ENCODE results near the gene XPO1. TPM values are rescaled to one million over a fixed set of nuclear protein-coding genes. Genes with fewer than 3 reads are reported as not detected.

XPO1 gene
- polyA plus RNA-seq, 3 donors, result 19.0 to 36.4 (median 20.9) TPM

DNA sequence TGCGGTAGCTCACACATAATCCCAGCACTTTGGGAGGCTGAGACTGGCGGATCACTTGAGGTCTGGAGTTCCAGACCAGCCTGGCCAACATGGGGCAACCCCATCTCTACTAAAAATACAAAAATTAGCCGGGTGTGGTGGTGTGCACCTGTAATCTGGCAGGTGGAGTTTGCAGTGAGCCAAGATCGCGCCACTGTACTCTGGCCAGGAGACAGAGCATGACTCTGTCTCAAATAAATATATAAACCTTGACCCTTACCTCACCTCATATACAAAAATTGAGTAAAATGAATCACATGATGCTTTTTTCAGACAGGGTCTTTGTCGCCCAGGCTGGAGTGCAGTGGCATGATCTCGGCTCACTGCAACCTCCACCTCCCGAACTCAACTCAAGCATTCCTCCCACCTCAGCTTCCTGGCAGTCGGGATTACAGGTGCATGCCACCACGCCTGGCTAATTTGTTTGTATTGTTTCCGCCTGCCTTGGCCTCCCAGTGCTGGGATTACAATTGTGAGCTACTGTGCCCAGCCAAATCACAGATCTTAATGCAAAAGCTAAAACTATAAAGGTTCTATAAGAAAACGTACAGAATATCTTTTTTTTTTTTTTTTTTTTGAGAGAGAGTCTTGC lies 25.3 kb downstream of the XPO1 start:
- no peak for TF ChIP-seq CTCF (IDR thresholded peaks at IDR 0.05)
- H3K4me1 Mint-ChIP-seq, result no peaks in the 10 kb centered on the region
- no peaks in the 10 kb centered on the region for H3K9me3 ChIP-seq (replicated peaks in 1 of 2; ENCODE audit: control insufficient read depth in 1 of 2, insufficient read depth in 1 of 2, low read length in 2 of 2)
- DNase-seq, result no peak
- intact Hi-C loops (cut with micrococcal nuclease), result no loop called here
- H3K4me2 ChIP-seq (replicated peaks; ENCODE audit: extremely low read depth, low read length, poor library complexity, severe bottlenecking), result no peak overlapping the region
- H3K27me3 Mint-ChIP-seq (ENCODE audit: low read depth in 3 of 3), result peaks cover 0 to 2% (median 0%) of the 10 kb centered on the region in 3 donors
- H3K36me3 Mint-ChIP-seq, result peaks cover 54 to 82% of the 10 kb centered on the region in 2 donors
- H3K27ac Mint-ChIP-seq, result peak overlapping the region in 4 of 7 donors; percentile 25 to 77 (median 53)
- H3K27me3 ChIP-seq (ENCODE audit: control insufficient read depth in 2 of 2, insufficient read depth in 2 of 2, low read length in 2 of 2), result no peaks in the 10 kb centered on the region
- H3K79me2 ChIP-seq (ENCODE audit: insufficient read depth, low read length), result peaks cover 100% of the 10 kb centered on the region
- peaks cover 98% of the 10 kb centered on the region for H4K20me1 ChIP-seq (ENCODE audit: insufficient read depth, low read length)
- H3K4me3 ChIP-seq (replicated peaks in 1 of 3; ENCODE audit: low read depth in 2 of 3, low read length in 3 of 3), result no peak overlapping the region
- no peak overlapping the region for H2AFZ ChIP-seq (ENCODE audit: insufficient read depth, low read depth, low read length, poor library complexity, severe bottlenecking)
- peaks cover 48 to 97% of the 10 kb centered on the region in 2 donors for H3K36me3 ChIP-seq (replicated peaks in 1 of 2; ENCODE audit: control insufficient read depth in 1 of 2, insufficient read depth in 2 of 2, low read length in 2 of 2)
- no peak overlapping the region for H3K9ac ChIP-seq (ENCODE audit: insufficient read depth, low read length, poor library complexity, severe bottlenecking)
- H3K27ac ChIP-seq (ENCODE audit: low read depth in 1 of 2, low read length in 2 of 2), result peak overlapping the region in 1 of 2 donors; percentile 21
- no peaks in the 10 kb centered on the region for H3K4me1 ChIP-seq (ENCODE audit: control insufficient read depth in 1 of 2, insufficient read depth in 2 of 2, low read length in 2 of 2)
- no peak overlapping the region for H3K4me3 Mint-ChIP-seq
- H3K9me3 Mint-ChIP-seq, result no peaks in the 10 kb centered on the region
- WGBS (ENCODE audit: insufficient coverage), result 96% methylated on average over 4 of the region's 12 CpGs

GRCh38 chr2:61510674-61511671 lies 27.2 kb downstream of the XPO1 start:
- peak overlapping the region in 5 of 7 donors; percentile 6 to 86 (median 62) for H3K27ac Mint-ChIP-seq
- H3K9me3 Mint-ChIP-seq, result no peaks in the 10 kb centered on the region
- WGBS (ENCODE audit: insufficient coverage), result 100% methylated on average over 2 of the region's 19 CpGs
- Histone ChIP-seq H3K36me3 (replicated peaks in 1 of 2; ENCODE audit: control insufficient read depth in 1 of 2, insufficient read depth in 2 of 2, low read length in 2 of 2) (peaks cover 41 to 93% of the 10 kb centered on the region in 2 donors), H3K27ac (ENCODE audit: low read depth in 1 of 2, low read length in 2 of 2) (no peak overlapping the region), H3K4me2 (replicated peaks; ENCODE audit: extremely low read depth, low read length, poor library complexity, severe bottlenecking) (no peak overlapping the region), H3K27me3 (ENCODE audit: control insufficient read depth in 2 of 2, insufficient read depth in 2 of 2, low read length in 2 of 2) (no peaks in the 10 kb centered on the region), H3K4me1 (ENCODE audit: control insufficient read depth in 1 of 2, insufficient read depth in 2 of 2, low read length in 2 of 2) (no peaks in the 10 kb centered on the region), H2AFZ (ENCODE audit: insufficient read depth, low read depth, low read length, poor library complexity, severe bottlenecking) (no peak overlapping the region), H4K20me1 (ENCODE audit: insufficient read depth, low read length) (peaks cover 94% of the 10 kb centered on the region), H3K9me3 (replicated peaks in 1 of 2; ENCODE audit: control insufficient read depth in 1 of 2, insufficient read depth in 1 of 2, low read length in 2 of 2) (no peaks in the 10 kb centered on the region), H3K4me3 (replicated peaks in 1 of 3; ENCODE audit: low read depth in 2 of 3, low read length in 3 of 3) (no peak overlapping the region), H3K9ac (ENCODE audit: insufficient read depth, low read length, poor library complexity, severe bottlenecking) (no peak overlapping the region), H3K79me2 (ENCODE audit: insufficient read depth, low read length) (peaks cover 100% of the 10 kb centered on the region)
- intact Hi-C loops (cut with micrococcal nuclease), result no loop called here
- DNase-seq, result no peak
- peaks cover 52 to 87% of the 10 kb centered on the region in 2 donors for H3K36me3 Mint-ChIP-seq
- H3K27me3 Mint-ChIP-seq (ENCODE audit: low read depth in 3 of 3), result peaks cover 0 to 2% (median 0%) of the 10 kb centered on the region in 3 donors
- no peak overlapping the region for H3K4me3 Mint-ChIP-seq
- no peaks in the 10 kb centered on the region for H3K4me1 Mint-ChIP-seq
- no peak for TF ChIP-seq CTCF (IDR thresholded peaks at IDR 0.05)
